Activated CD4-positive, alpha-beta memory T cell treated with anti-CD3 and anti-CD28 coated beads, Interleukin-2, amount 10 ng/mL, durations not matched to agents 7 days and 5 days (primary cell): Measurements from ENCODE around the gene NKIRAS1. TPM values are rescaled to one million over a fixed set of nuclear protein-coding genes. Genes with fewer than 3 reads are reported as not detected.
"Not testable (repeated sequence)": the region's sequence is repeated elsewhere in the genome, so short reads cannot be mapped to it uniquely, and the experiment has no call there.

Experiments used
- CTCF ChIA-PET: fragments of 350-600 bp; sonication (Branson Sonifier 250); formaldehyde crosslinking; loops from one replicate; lab custom pipeline; 2021; ENCODE audit warnings: antibody characterized with exemption, inconsistent platforms; lab: Charles Lee
- POLR2A ChIA-PET: fragments of 350-600 bp; sonication (Branson Sonifier 250); formaldehyde crosslinking; loops from one replicate; lab custom pipeline; 2021; ENCODE audit warnings: antibody characterized with exemption; lab: Charles Lee
- DNase-seq: peaks from one replicate; pipeline ENCODE4 v3.0.0-alpha.2; 2020
- H3K27ac Mint-ChIP-seq: one replicate; pipeline ENCODE4 v1.8.0; 2021; ENCODE audit warnings: mild to moderate bottlenecking, mixed read lengths
- H3K27me3 Mint-ChIP-seq: one replicate; pipeline ENCODE4 v1.8.0; 2021; ENCODE audit warnings: mixed read lengths
- H3K36me3 Mint-ChIP-seq: one replicate; pipeline ENCODE4 v1.8.0; 2021; ENCODE audit warnings: low read depth, mixed read lengths
- H3K4me1 Mint-ChIP-seq: one replicate; pipeline ENCODE4 v1.8.0; 2021; ENCODE audit warnings: mixed read lengths
- H3K4me3 Mint-ChIP-seq: one replicate; pipeline ENCODE4 v1.8.0; 2021; ENCODE audit warnings: mild to moderate bottlenecking, mixed read lengths
- H3K9me3 Mint-ChIP-seq: one replicate; pipeline ENCODE4 v1.8.0; 2021; ENCODE audit warnings: mixed read lengths
- total RNA-seq, 2 experiments: library from RNA; stranded (reverse); gene quantifications; one replicate each; pipeline ENCODE4 v1.2.3, GENCODE V29; 2021

NKIRAS1 gene
- total RNA-seq, 2 experiments from 2014 or later = 3.0 to 3.1 TPM

- no peaks in the 10 kb centered on the region for H3K9me3 Mint-ChIP-seq
- H3K36me3 Mint-ChIP-seq = peaks cover 14% of the 10 kb centered on the region
- DNase-seq = no peak
- H3K27me3 Mint-ChIP-seq = no peaks in the 10 kb centered on the region
- H3K4me3 Mint-ChIP-seq = no peak overlapping the region
- peaks cover 3% of the 10 kb centered on the region for H3K4me1 Mint-ChIP-seq
- no peak overlapping the region for H3K27ac Mint-ChIP-seq
- POLR2A ChIA-PET = interaction anchor here (0.9 to 1.6 kb wide), 3 partner anchors 22 to 57 kb away, joined by 3 to 5 read pairs (median 3); no protein-coding TSS in a partner anchor
- CTCF ChIA-PET = interaction anchor here (1.9 to 2.4 kb wide), 3 partner anchors 12 to 347 kb away, joined by 6 to 11 read pairs (median 10); no protein-coding TSS in a partner anchor
These were observed 26.8 kb downstream of the NKIRAS1 start for GRCh38 chr3:23889950-23890349.

- H3K36me3 Mint-ChIP-seq = peaks cover 11% of the 10 kb centered on the region
- H3K9me3 Mint-ChIP-seq = no peaks in the 10 kb centered on the region
- H3K27ac Mint-ChIP-seq = no peak overlapping the region
- CTCF ChIA-PET = interaction anchor here (1.0 to 2.4 kb wide), 7 partner anchors 11 to 724 kb away, joined by 3 to 11 read pairs (median 6); no protein-coding TSS in a partner anchor
- POLR2A ChIA-PET = interaction anchor here (0.9 to 1.6 kb wide), 3 partner anchors 22 to 57 kb away, joined by 3 to 5 read pairs (median 3); no protein-coding TSS in a partner anchor
- no peaks in the 10 kb centered on the region for H3K27me3 Mint-ChIP-seq
- H3K4me3 Mint-ChIP-seq = no peak overlapping the region
- H3K4me1 Mint-ChIP-seq = peaks cover 2% of the 10 kb centered on the region
- no peak for DNase-seq
These were observed 27.4 kb downstream of the NKIRAS1 start for GRCh38 chr3:23889386-23889785.

- no peak for DNase-seq
These were observed 28.1 kb downstream of the NKIRAS1 start for GRCh38 chr3:23888617-23889228.

GRCh38 chr3:23886311-23886710 lies 30.5 kb downstream of the NKIRAS1 start:
- CTCF ChIA-PET = no interaction called here
- no peaks in the 10 kb centered on the region for H3K27me3 Mint-ChIP-seq

More at GRCh38 chr3:23888617-23889228, 28.1 kb downstream of the NKIRAS1 start:
- H3K4me1 Mint-ChIP-seq = no peaks in the 10 kb centered on the region
- peaks cover 11% of the 10 kb centered on the region for H3K36me3 Mint-ChIP-seq
- POLR2A ChIA-PET = interaction anchor here (1.3 to 1.6 kb wide), 2 partner anchors 28 to 58 kb away, joined by 5 to 8 read pairs; partner anchors contain the start of genes NKIRAS1 and RPL15
- no peak overlapping the region for H3K4me3 Mint-ChIP-seq
- CTCF ChIA-PET = interaction anchor here (0.6 to 2.4 kb wide), 21 partner anchors 9 to 1745 kb away, joined by 3 to 11 read pairs (median 4); partner anchors contain the start of genes NKIRAS1 and RPL15
- H3K27me3 Mint-ChIP-seq = no peaks in the 10 kb centered on the region
- no peaks in the 10 kb centered on the region for H3K9me3 Mint-ChIP-seq
- no peak overlapping the region for H3K27ac Mint-ChIP-seq

GRCh38 chr3:23885210-23885609 lies 31.6 kb downstream of the NKIRAS1 start:
- Mint-ChIP-seq H3K36me3 (peaks cover 10% of the 10 kb centered on the region), H3K27ac (no peak overlapping the region), H3K9me3 (no peaks in the 10 kb centered on the region), H3K27me3 (no peaks in the 10 kb centered on the region), H3K4me3 (no peak overlapping the region), H3K4me1 (no peaks in the 10 kb centered on the region)
- DNase-seq = no peak
- ChIA-PET POLR2A (no interaction called here), CTCF (no interaction called here)

More at GRCh38 chr3:23886311-23886710, 30.5 kb downstream of the NKIRAS1 start:
- Mint-ChIP-seq H3K27ac (no peak overlapping the region), H3K4me1 (no peaks in the 10 kb centered on the region), H3K36me3 (peaks cover 12% of the 10 kb centered on the region), H3K4me3 (no peak overlapping the region), H3K9me3 (no peaks in the 10 kb centered on the region)
- no peak for DNase-seq
- POLR2A ChIA-PET = no interaction called here

- POLR2A ChIA-PET = interaction anchor here (1.8 kb wide), 1 partner anchor 32 kb away, joined by 6 read pairs; the partner anchor contains the start of genes NKIRAS1 and RPL15
- CTCF ChIA-PET = no interaction called here
- no peaks in the 10 kb centered on the region for H3K4me1 Mint-ChIP-seq
- no peak overlapping the region for H3K4me3 Mint-ChIP-seq
- no peak for DNase-seq
- H3K9me3 Mint-ChIP-seq = no peaks in the 10 kb centered on the region
- no peak overlapping the region for H3K27ac Mint-ChIP-seq
- H3K36me3 Mint-ChIP-seq = peaks cover 10% of the 10 kb centered on the region
- no peaks in the 10 kb centered on the region for H3K27me3 Mint-ChIP-seq
These were observed 32.3 kb downstream of the NKIRAS1 start for GRCh38 chr3:23884481-23884880.

DNA sequence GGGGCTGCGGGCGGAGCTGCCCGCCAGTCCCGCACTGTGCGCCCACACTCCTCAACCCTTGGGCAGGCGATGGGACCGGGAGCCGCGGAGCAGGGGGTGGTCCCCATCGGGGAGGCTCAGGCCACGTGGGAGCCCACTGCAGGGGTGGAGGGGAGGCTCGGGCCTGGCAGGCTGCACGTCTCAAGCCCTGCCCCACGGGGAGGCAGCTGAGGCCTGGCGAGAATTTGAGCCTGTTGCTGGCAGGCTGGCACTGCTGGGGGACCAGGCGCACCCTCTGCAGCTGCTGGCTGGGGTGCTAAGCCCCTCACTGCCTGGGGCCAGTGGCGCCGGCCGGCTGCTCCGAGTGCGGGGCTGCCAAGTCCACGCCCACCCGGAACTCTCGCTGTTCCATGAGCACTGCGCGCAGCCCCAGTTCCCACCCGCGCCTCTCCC lies 34.3 kb downstream of the NKIRAS1 start:
- Mint-ChIP-seq H3K27me3 (no peaks in the 10 kb centered on the region), H3K4me1 (no peaks in the 10 kb centered on the region), H3K36me3 (peaks cover 10% of the 10 kb centered on the region), H3K9me3 (no peaks in the 10 kb centered on the region), H3K4me3 (no peak overlapping the region), H3K27ac (no peak overlapping the region)
- no peak for DNase-seq
- POLR2A ChIA-PET = interaction anchor here (1.8 kb wide), 1 partner anchor 34 kb away, joined by 6 read pairs; the partner anchor contains the start of genes NKIRAS1 and RPL15
- CTCF ChIA-PET = interaction anchor here (0.6 to 1.2 kb wide), 2 partner anchors 9 to 692 kb away, joined by 3 to 4 read pairs; no protein-coding TSS in a partner anchor

- H3K36me3 Mint-ChIP-seq, H3K27me3 Mint-ChIP-seq, POLR2A ChIA-PET, DNase-seq, H3K9me3 Mint-ChIP-seq, H3K27ac Mint-ChIP-seq, H3K4me3 Mint-ChIP-seq, H3K4me1 Mint-ChIP-seq: not testable (repeated sequence)
- CTCF ChIA-PET = interaction anchor here (0.6 to 1.2 kb wide), 2 partner anchors 10 to 693 kb away, joined by 3 to 4 read pairs; no protein-coding TSS in a partner anchor
These were observed 34.8 kb downstream of the NKIRAS1 start for GRCh38 chr3:23881993-23882392.

DNA sequence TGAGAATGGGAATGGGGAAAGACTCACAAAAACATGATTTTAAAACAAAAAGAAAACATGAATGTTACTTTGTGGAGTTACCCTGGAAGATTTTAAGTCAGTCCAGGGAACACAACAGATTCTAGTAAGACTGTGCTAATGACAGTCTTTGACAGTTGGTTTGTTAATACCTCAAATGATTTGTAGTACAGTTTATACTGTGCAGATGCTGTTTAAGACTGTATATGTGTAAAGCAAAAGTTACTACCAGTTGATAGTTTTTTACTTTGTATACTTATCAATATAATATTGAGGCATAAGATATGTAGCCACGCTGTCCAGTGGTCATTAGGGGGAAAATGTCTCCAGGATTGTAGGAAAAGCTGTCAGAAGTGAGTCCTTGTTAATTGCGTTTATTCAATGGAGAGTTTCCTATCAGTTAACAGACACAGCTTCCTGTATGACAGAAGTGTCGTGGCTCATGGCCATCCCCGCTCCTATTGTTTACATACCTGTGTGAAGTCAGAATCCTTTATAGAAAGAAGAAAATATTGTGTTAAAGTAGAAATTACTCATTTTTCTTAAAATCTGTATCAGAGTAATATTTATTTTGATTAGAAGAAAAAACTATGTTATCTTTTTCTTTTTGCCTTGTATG lies 36.0 kb downstream of the NKIRAS1 start:
- no peaks in the 10 kb centered on the region for H3K27me3 Mint-ChIP-seq
- POLR2A ChIA-PET = no interaction called here
- H3K36me3 Mint-ChIP-seq = peaks cover 10% of the 10 kb centered on the region
- CTCF ChIA-PET = no interaction called here
- no peak overlapping the region for H3K27ac Mint-ChIP-seq
- H3K4me3 Mint-ChIP-seq = no peak overlapping the region
- H3K9me3 Mint-ChIP-seq = no peaks in the 10 kb centered on the region
- H3K4me1 Mint-ChIP-seq = no peaks in the 10 kb centered on the region
- no peak for DNase-seq

- no peak overlapping the region for H3K4me3 Mint-ChIP-seq
- no peaks in the 10 kb centered on the region for H3K27me3 Mint-ChIP-seq
- CTCF ChIA-PET = interaction anchor here (2.8 kb wide), 1 partner anchor 10 kb away, joined by 11 read pairs; no protein-coding TSS in a partner anchor
- no peaks in the 10 kb centered on the region for H3K9me3 Mint-ChIP-seq
- H3K27ac Mint-ChIP-seq = no peak overlapping the region
- POLR2A ChIA-PET = no interaction called here
- H3K4me1 Mint-ChIP-seq = no peaks in the 10 kb centered on the region
- H3K36me3 Mint-ChIP-seq = peaks cover 10% of the 10 kb centered on the region
- DNase-seq = no peak
These were observed 37.3 kb downstream of the NKIRAS1 start for GRCh38 chr3:23879485-23879884.

- CTCF ChIA-PET = interaction anchor here (2.8 kb wide), 1 partner anchor 12 kb away, joined by 11 read pairs; no protein-coding TSS in a partner anchor
These were observed 39.3 kb downstream of the NKIRAS1 start for GRCh38 chr3:23877329-23877980.

DNA sequence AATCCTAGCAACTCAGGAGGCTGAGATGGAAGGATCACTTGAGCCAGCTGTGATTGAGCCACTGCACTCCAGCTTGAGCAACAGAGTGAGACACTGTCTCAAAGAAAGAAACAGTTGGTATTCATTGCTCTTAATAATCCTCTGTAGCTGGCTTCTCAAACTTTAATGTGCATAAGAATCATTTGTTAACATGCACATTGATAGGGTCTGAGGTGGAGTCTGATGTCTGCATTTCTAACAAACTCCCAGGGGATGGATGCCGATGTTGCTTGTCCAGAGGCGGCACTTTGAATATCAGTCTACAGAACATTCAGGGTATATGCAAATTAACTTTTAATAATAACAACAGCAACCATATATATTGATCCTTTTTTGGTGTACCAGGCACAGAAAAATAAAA lies 39.9 kb downstream of the NKIRAS1 start:
- no peaks in the 10 kb centered on the region for H3K4me1 Mint-ChIP-seq
- peaks cover 7% of the 10 kb centered on the region for H3K36me3 Mint-ChIP-seq
- no peak overlapping the region for H3K4me3 Mint-ChIP-seq
- DNase-seq = no peak
- no peaks in the 10 kb centered on the region for H3K27me3 Mint-ChIP-seq
- POLR2A ChIA-PET = no interaction called here
- CTCF ChIA-PET = interaction anchor here (2.8 kb wide), 1 partner anchor 12 kb away, joined by 11 read pairs; no protein-coding TSS in a partner anchor
- H3K27ac Mint-ChIP-seq = no peak overlapping the region
- H3K9me3 Mint-ChIP-seq = no peaks in the 10 kb centered on the region

More at GRCh38 chr3:23877329-23877980, 39.3 kb downstream of the NKIRAS1 start:
- Mint-ChIP-seq H3K9me3 (no peaks in the 10 kb centered on the region), H3K27ac (no peak overlapping the region), H3K4me3 (no peak overlapping the region), H3K27me3 (no peaks in the 10 kb centered on the region), H3K4me1 (no peaks in the 10 kb centered on the region), H3K36me3 (peaks cover 10% of the 10 kb centered on the region)
- no peak for DNase-seq
- POLR2A ChIA-PET = no interaction called here
